K562 (cell line): ENCODE data around the gene SCN1A. TPM values are rescaled to one million over a fixed set of nuclear protein-coding genes. Genes with fewer than 3 reads are reported as not detected.

Experiments
- ATAC-seq: fragments of 200-7000 bp; cut with Tn5 transposase; 3 replicates; pipeline ENCODE4 v1.9.1; 2020; ENCODE audit warnings: moderate library complexity
- BruUV-seq: library from RNA; stranded (reverse); fragments of 400-500 nt; replicated peaks from 2 replicates; lab custom pipeline; 2021; lab: Mats Ljungman, UMichigan
- CTCF ChIA-PET: fragments of 300-600 bp; formaldehyde crosslinking; extraction: SDS; loops from one replicate; lab custom pipeline; 2021; ENCODE audit warnings: low intra/inter-chr PET ratio; lab: Yijun Ruan, JAX
- POLR2A ChIA-PET: fragments of 300-600, 350-650 bp; sonication (Branson Sonifier 250); formaldehyde crosslinking; extraction: SDS; loops from one replicate; lab custom pipeline; 2021; ENCODE audit warnings: antibody characterized with exemption, inconsistent platforms; lab: Yijun Ruan, JAX
- DNase-seq, 4 experiments: peaks; one replicate each; pipeline versions ENCODE4 v3.0.0 to v3.0.0-alpha.2; 2011 to 2018; ENCODE audit warnings: low spot score in 3 of 4, mixed read lengths in 3 of 4; ENCODE audit errors: extremely low read depth in 1 of 4
- FAIRE-seq: peaks from 2 replicates; lab custom pipeline; 2011; peaks lifted over from hg19 to GRCh38; lab: Jason Lieb, UNC
- H2AFZ ChIP-seq: 2 replicates; pipeline ENCODE4 v1.6.0; 2011; ENCODE audit warnings: low read depth, low read length, control low read depth, inconsistent platforms
- H3K27ac ChIP-seq: fragments of 200-600 bp; 3 replicates; pipeline ENCODE4 v1.8.0; 2011; ENCODE audit warnings: low read depth, mild to moderate bottlenecking, control low read depth, inconsistent platforms, low read length, moderate library complexity, mixed read lengths; ENCODE audit errors: extremely low read depth
- H3K27me3 ChIP-seq, 2 experiments: fragments of 300-600 bp in 1 of 2; 2 replicates in 1 of 2; 3 replicates in 1 of 2; pipeline versions ENCODE4 v1.6.0 to v1.8.0; 2011; ENCODE audit warnings: inconsistent platforms in 2 of 2, low read length in 2 of 2, mild to moderate bottlenecking in 1 of 2, mixed read lengths in 1 of 2, moderate library complexity in 1 of 2; ENCODE audit not compliant: control insufficient read depth in 2 of 2, insufficient read depth in 2 of 2
- H3K36me3 ChIP-seq: fragments of 300-600 bp; 3 replicates; pipeline ENCODE4 v1.8.0; 2011; ENCODE audit warnings: mild to moderate bottlenecking, low read length, inconsistent platforms; ENCODE audit not compliant: control insufficient read depth, insufficient read depth
- H3K4me1 ChIP-seq, 2 experiments: fragments of 200-600 bp in 1 of 2; replicated peaks in 1 of 2; 2 replicates in 1 of 2; 3 replicates in 1 of 2; pipeline versions ENCODE4 v1.5.1 to v1.8.0; 2011; ENCODE audit warnings: inconsistent platforms in 2 of 2, low read length in 2 of 2, mild to moderate bottlenecking in 1 of 2, mixed read lengths in 1 of 2, moderate library complexity in 1 of 2; ENCODE audit not compliant: control insufficient read depth in 2 of 2, insufficient read depth in 2 of 2
- H3K4me2 ChIP-seq: 2 replicates; pipeline ENCODE4 v1.6.1; 2011; ENCODE audit warnings: low read length, control low read depth, inconsistent platforms, mixed read lengths; ENCODE audit not compliant: insufficient read depth
- H3K4me3 ChIP-seq: fragments of 200-600 bp; sonication (generic), shearing (Covaris generic); 2 replicates; pipeline ENCODE4 v1.5.1; 2016; ENCODE audit warnings: control low read depth, inconsistent platforms
- H3K79me2 ChIP-seq: fragments of 200-600 bp; 3 replicates; pipeline ENCODE4 v1.8.0; 2011; ENCODE audit warnings: low read length, inconsistent platforms; ENCODE audit not compliant: control insufficient read depth, insufficient read depth
- H3K9ac ChIP-seq, 2 experiments: 2 replicates each; pipeline versions ENCODE4 v1.6.0 to v1.6.1; 2011; ENCODE audit warnings: low read depth in 2 of 2, low read length in 2 of 2, control low read depth in 1 of 2, inconsistent platforms in 1 of 2, mild to moderate bottlenecking in 1 of 2, mixed read lengths in 1 of 2; ENCODE audit not compliant: insufficient read depth in 1 of 2
- H3K9me1 ChIP-seq: one replicate; pipeline ENCODE4 v1.6.0; 2011; ENCODE audit warnings: inconsistent platforms, mild to moderate bottlenecking, low read length, moderate library complexity; ENCODE audit not compliant: control insufficient read depth, insufficient read depth
- H3K9me3 ChIP-seq: replicated peaks from 2 replicates; pipeline ENCODE4 v1.5.1; 2011; ENCODE audit warnings: low read depth, low read length, inconsistent platforms; ENCODE audit not compliant: control insufficient read depth, insufficient read depth
- H4K20me1 ChIP-seq: replicated peaks from 2 replicates; pipeline ENCODE4 v1.6.1; 2011; ENCODE audit warnings: low read length, inconsistent platforms, mixed read lengths; ENCODE audit not compliant: control insufficient read depth, insufficient read depth
- CBX3 ChIP-seq, 2 experiments: IDR thresholded peaks; 1 replicate in 1 of 2; 2 replicates in 1 of 2; pipeline ENCODE4 v1.6.1; 2012; ENCODE audit warnings: inconsistent platforms in 2 of 2, low read length in 2 of 2, borderline replicate concordance in 1 of 2, control low read depth in 1 of 2
- CSDE1 ChIP-seq, 2 experiments: fragments of 450-650 bp; IDR thresholded peaks; 2 replicates each; pipeline ENCODE4 v1.6.1; 2016; ENCODE audit warnings: mild to moderate bottlenecking in 1 of 2
- GTF2A2 ChIP-seq: IDR thresholded peaks from 2 replicates; pipeline ENCODE4 v1.6.1; 2016; ENCODE audit warnings: mild to moderate bottlenecking, missing genetic modification characterization, missing compliant biosample characterization
- HNRNPLL ChIP-seq: fragments of 200-400 bp; formaldehyde crosslinking; IDR thresholded peaks from 2 replicates; pipeline ENCODE4 v1.6.1; 2017; ENCODE audit warnings: low read length, low read depth, mild to moderate bottlenecking; ENCODE audit not compliant: poor library complexity, severe bottlenecking
- MLLT1 ChIP-seq, 2 experiments: fragments of 450-650 bp; IDR thresholded peaks; 2 replicates each; pipeline ENCODE4 v1.6.1; 2016
- NEUROD1 ChIP-seq: fragments of 150-350 bp; IDR thresholded peaks from 2 replicates; pipeline ENCODE4 v1.6.1; 2014; ENCODE audit warnings: borderline replicate concordance, low read length, low read depth; ENCODE audit not compliant: partially characterized antibody
- NR2F6 ChIP-seq: fragments of 450-650 bp; formaldehyde crosslinking; IDR thresholded peaks from 2 replicates; pipeline ENCODE4 v1.4.0; 2020; ENCODE audit warnings: mild to moderate bottlenecking
- RNF2 ChIP-seq: sonication (generic); IDR thresholded peaks from 2 replicates; pipeline ENCODE4 v1.6.1; 2016
- SMARCB1 ChIP-seq: IDR thresholded peaks from 2 replicates; pipeline ENCODE4 v1.6.1; 2011; ENCODE audit warnings: improper control_type of control experiment, low read depth; ENCODE audit not compliant: insufficient read length
- ZBTB8A ChIP-seq: fragments of 450-650 bp; IDR thresholded peaks from 2 replicates; pipeline ENCODE4 v1.6.1; 2018; ENCODE audit warnings: mild to moderate bottlenecking, moderate library complexity; ENCODE audit not compliant: partially characterized antibody
- ZC3H8 ChIP-seq: fragments of 450-650 bp; IDR thresholded peaks from 2 replicates; pipeline ENCODE4 v1.6.1; 2017
- ZNF436 ChIP-seq: fragments of 250-450, 450-650 bp; sonication (Bioruptor Pico); formaldehyde crosslinking; IDR thresholded peaks from 2 replicates; pipeline ENCODE4 v1.7.0; 2020; ENCODE audit warnings: mild to moderate bottlenecking
- ZNF507 ChIP-seq: conservative IDR thresholded peaks from 2 replicates; pipeline ENCODE4 v1.6.1; 2017; ENCODE audit warnings: missing genetic modification characterization, missing compliant biosample characterization
- ZNF609 ChIP-seq: sonication (generic); formaldehyde crosslinking; IDR thresholded peaks from 2 replicates; pipeline ENCODE4 v1.8.1; 2023; ENCODE audit warnings: missing genetic modification reagents, mild to moderate bottlenecking, borderline replicate concordance
- WGBS: fragments of 100-300 bp; shearing (Covaris generic); methylation state at CpG from one replicate; pipeline ENCODE4 v1.1.6; 2016; ENCODE audit warnings: low coverage, mixed read lengths; ENCODE audit not compliant: insufficient coverage; ENCODE audit errors: missing lambda C conversion rate; 5-methylcytosine and 5-hydroxymethylcytosine counted together
- in situ Hi-C: fragments of 300-500 bp; cut with MboI; formaldehyde crosslinking; loops from 4 replicates; pipeline ENCODE4 v1.15.0; 2018; ENCODE audit warnings: inconsistent platforms, mixed read lengths
- intact Hi-C: fragments of 100-400 bp; cut with micrococcal nuclease; formaldehyde crosslinking; loops from 2 replicates; pipeline ENCODE4 v1.14.2; 2022
- polyA plus RNA-seq, 8 experiments: library from polyadenylated mRNA; depleted of rRNA in 4 of 8; stranded (reverse) in 5 of 8; unstranded in 3 of 8; fragments of >200 nt; fragmentation: Nextera tagmentation in 2 of 8; fragmentation: Illumina TruSeq in 1 of 8; extraction: Ambion mirVana in 2 of 8; extraction: Trizol in 1 of 8; gene quantifications; 2 replicates each; pipeline versions ENCODE4 v1.2.1 to v1.2.3, GENCODE V29; 2011 to 2014; ENCODE audit warnings: inconsistent platforms in 1 of 8, missing spikeins in 1 of 8
- total RNA-seq, 7 experiments: library from RNA; depleted of rRNA in 6 of 7; stranded (reverse); fragments of >200 nt in 6 of 7; fragmentation: Illumina TruSeq in 2 of 7; extraction: Trizol in 2 of 7; gene quantifications; 2 replicates each; pipeline versions ENCODE4 v1.2.1 to v1.2.3, GENCODE V29; 2011 to 2021; ENCODE audit warnings: low replicate concordance in 1 of 7
- TF ChIP-seq, protein P1 (sequence below): fragments of 450-650 bp; IDR thresholded peaks from 2 replicates; pipeline ENCODE4 v1.6.1; 2016; ENCODE audit warnings: low read depth, mild to moderate bottlenecking, moderate library complexity

The SCN1A gene
- total and polyA plus RNA-seq, 9 of the 15 experiments (the other 6 are each of a cell fraction or from before 2014, with no cell fraction given), result not detected

GRCh38 chr2:166067229-166067628 lies 60.6 kb downstream of the SCN1A start:
- Histone ChIP-seq H3K9ac (no peak overlapping the region), H3K79me2 (no peaks in the 10 kb centered on the region), H3K27ac (no peak overlapping the region), H3K4me2 (no peak overlapping the region), H3K4me1 (no peaks in the 10 kb centered on the region), H2AFZ (no peak overlapping the region), H3K27me3 (no peaks in the 10 kb centered on the region), H3K9me3 (no peaks in the 10 kb centered on the region), H3K36me3 (no peaks in the 10 kb centered on the region), H3K4me3 (no peak overlapping the region), H3K9me1 (no peaks in the 10 kb centered on the region), H4K20me1 (no peaks in the 10 kb centered on the region)
- no TSS peak for BruUV-seq
- WGBS, result 3% methylated on average over 2 of the region's 2 CpGs
- ATAC-seq, result no peak
- no peak for DNase-seq
- in situ Hi-C loops, result no loop called here
- intact Hi-C loops, result no loop called here
- POLR2A ChIA-PET, result no interaction called here
- CTCF ChIA-PET, result no interaction called here
- FAIRE-seq, result no peak
- TF ChIP-seq MLLT1 (IDR thresholded peaks at IDR 0.05) (no peak), GTF2A2 (no peak), NR2F6 (CRISPR knock-in tag) (no peak), ZNF609 (CRISPR knock-in tag) (no peak), SMARCB1 (no peak), ZNF507 (tag) (no peak), ZC3H8 (no peak), ZNF436 (no peak), RNF2 (no peak), HNRNPLL (no peak), CSDE1 (IDR thresholded peaks at IDR 0.05) (no peak), CBX3 (IDR thresholded peaks at IDR 0.05; ENCODE audit: borderline replicate concordance in 1 of 2, low read length in 2 of 2) (no peak), NEUROD1 (no peak), ZBTB8A (no peak)
- TF ChIP-seq, protein P1, sequence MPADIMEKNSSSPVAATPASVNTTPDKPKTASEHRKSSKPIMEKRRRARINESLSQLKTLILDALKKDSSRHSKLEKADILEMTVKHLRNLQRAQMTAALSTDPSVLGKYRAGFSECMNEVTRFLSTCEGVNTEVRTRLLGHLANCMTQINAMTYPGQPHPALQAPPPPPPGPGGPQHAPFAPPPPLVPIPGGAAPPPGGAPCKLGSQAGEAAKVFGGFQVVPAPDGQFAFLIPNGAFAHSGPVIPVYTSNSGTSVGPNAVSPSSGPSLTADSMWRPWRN, result no peak
